GM12892 (cell line): ENCODE measurements around the gene DOCK1.

Source experiments
- DNase-seq: peaks from one replicate; pipeline ENCODE4 v3.0.0; 2011; ENCODE audit not compliant: insufficient read length
- FAIRE-seq: peaks from 2 replicates; lab custom pipeline; 2011; peaks lifted over from hg19 to GRCh38; lab: Jason Lieb, UNC
- POLR2A ChIP-seq: IDR thresholded peaks from 2 replicates; pipeline ENCODE4 v1.6.1; 2011; ENCODE audit warnings: low read depth, low read length, control low read depth
- POLR2AphosphoS5 ChIP-seq: IDR thresholded peaks from 2 replicates; pipeline ENCODE4 v1.6.1; 2011; ENCODE audit warnings: low read depth, low read length, control low read depth
- TAF1 ChIP-seq: IDR thresholded peaks from 2 replicates; pipeline ENCODE4 v1.6.1; 2011; ENCODE audit warnings: low read depth, mild to moderate bottlenecking, control low read depth, low read length, borderline replicate concordance

DOCK1 gene

GRCh38 chr10:127009366-127009765, 104.1 kb downstream of the DOCK1 start:
- FAIRE-seq (no peak), DNase-seq (no peak)
- TF ChIP-seq POLR2A (no peak), TAF1 (no peak), POLR2AphosphoS5 (no peak)

- DNase-seq, result no peak
- TF ChIP-seq TAF1, result no peak
- TF ChIP-seq POLR2AphosphoS5, result no peak
- no peak for TF ChIP-seq POLR2A
These were observed 105.9 kb downstream of the DOCK1 start for GRCh38 chr10:127011174-127011573.

GRCh38 chr10:127012071-127012768, 107.0 kb downstream of the DOCK1 start:
- FAIRE-seq (no peak), DNase-seq (no peak)
- TF ChIP-seq POLR2A (no peak), POLR2AphosphoS5 (no peak), TAF1 (no peak)

More at GRCh38 chr10:127011174-127011573, 105.9 kb downstream of the DOCK1 start:
- FAIRE-seq, result no peak

- no peak for FAIRE-seq
- TF ChIP-seq POLR2A (no peak), TAF1 (no peak), POLR2AphosphoS5 (no peak)
These were observed 107.5 kb downstream of the DOCK1 start for GRCh38 chr10:127012769-127013152.

GRCh38 chr10:127013211-127013656, 108.0 kb downstream of the DOCK1 start:
- DNase-seq (no peak), FAIRE-seq (no peak)
- TF ChIP-seq POLR2A (no peak), TAF1 (no peak), POLR2AphosphoS5 (no peak)

More at GRCh38 chr10:127012769-127013152, 107.5 kb downstream of the DOCK1 start:
- no peak for DNase-seq

GRCh38 chr10:127013691-127014473, 108.7 kb downstream of the DOCK1 start:
- TF ChIP-seq POLR2AphosphoS5 (no peak), POLR2A (no peak), TAF1 (no peak)
- FAIRE-seq (no peak), DNase-seq (no peak)

GRCh38 chr10:127014671-127015070, 109.4 kb downstream of the DOCK1 start:
- no peak for TF ChIP-seq POLR2A
- TF ChIP-seq POLR2AphosphoS5, result no peak
- no peak for TF ChIP-seq TAF1
- FAIRE-seq, result no peak
- DNase-seq, result no peak

- FAIRE-seq (no peak), DNase-seq (no peak)
- TF ChIP-seq TAF1 (no peak), POLR2A (no peak), POLR2AphosphoS5 (no peak)
These were observed 110.1 kb downstream of the DOCK1 start for GRCh38 chr10:127015373-127015772.

GRCh38 chr10:127016331-127016730, 111.1 kb downstream of the DOCK1 start:
- TF ChIP-seq POLR2AphosphoS5, result no peak
- TF ChIP-seq TAF1, result no peak
- TF ChIP-seq POLR2A, result no peak

GRCh38 chr10:127017541-127018297, 112.5 kb downstream of the DOCK1 start:
- TF ChIP-seq POLR2A (no peak), TAF1 (no peak), POLR2AphosphoS5 (no peak)
- DNase-seq (no peak), FAIRE-seq (no peak)

More at GRCh38 chr10:127016331-127016730, 111.1 kb downstream of the DOCK1 start:
- DNase-seq (no peak), FAIRE-seq (no peak)

- no peak for FAIRE-seq
- TF ChIP-seq POLR2AphosphoS5 (no peak), TAF1 (no peak), POLR2A (no peak)
- no peak for DNase-seq
These were observed 113.0 kb downstream of the DOCK1 start for GRCh38 chr10:127018298-127018650.
